ENCODE results near the gene PPP2R3C. TPM values are rescaled to one million over a fixed set of nuclear protein-coding genes. Genes with fewer than 3 reads are reported as not detected.
A peak's percentile ranks its signal among the peaks of the same experiment; 100 is the strongest.
"Not testable (repeated sequence)": the region's sequence is repeated elsewhere in the genome, so short reads cannot be mapped to it uniquely, and the experiment has no call there.

Gene PPP2R3C
- polyA plus RNA-seq, 1 experiment = 11.3 TPM

- no peak for DNase-seq (ENCODE audit: low read depth)
- Histone ChIP-seq H3K4me3 (ENCODE audit: low read depth, low read length) (no peak overlapping the region), H3K27me3 (ENCODE audit: control insufficient read depth, insufficient read depth, low read length) (no peaks in the 10 kb centered on the region), H3K36me3 (ENCODE audit: control insufficient read depth, insufficient read depth, low read length) (peaks cover 12% of the 10 kb centered on the region)
- ChIA-PET CTCF (no interaction called here), POLR2A (no interaction called here)
- TF ChIP-seq, protein P1, sequence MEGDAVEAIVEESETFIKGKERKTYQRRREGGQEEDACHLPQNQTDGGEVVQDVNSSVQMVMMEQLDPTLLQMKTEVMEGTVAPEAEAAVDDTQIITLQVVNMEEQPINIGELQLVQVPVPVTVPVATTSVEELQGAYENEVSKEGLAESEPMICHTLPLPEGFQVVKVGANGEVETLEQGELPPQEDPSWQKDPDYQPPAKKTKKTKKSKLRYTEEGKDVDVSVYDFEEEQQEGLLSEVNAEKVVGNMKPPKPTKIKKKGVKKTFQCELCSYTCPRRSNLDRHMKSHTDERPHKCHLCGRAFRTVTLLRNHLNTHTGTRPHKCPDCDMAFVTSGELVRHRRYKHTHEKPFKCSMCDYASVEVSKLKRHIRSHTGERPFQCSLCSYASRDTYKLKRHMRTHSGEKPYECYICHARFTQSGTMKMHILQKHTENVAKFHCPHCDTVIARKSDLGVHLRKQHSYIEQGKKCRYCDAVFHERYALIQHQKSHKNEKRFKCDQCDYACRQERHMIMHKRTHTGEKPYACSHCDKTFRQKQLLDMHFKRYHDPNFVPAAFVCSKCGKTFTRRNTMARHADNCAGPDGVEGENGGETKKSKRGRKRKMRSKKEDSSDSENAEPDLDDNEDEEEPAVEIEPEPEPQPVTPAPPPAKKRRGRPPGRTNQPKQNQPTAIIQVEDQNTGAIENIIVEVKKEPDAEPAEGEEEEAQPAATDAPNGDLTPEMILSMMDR (IDR thresholded peaks at IDR 0.05; ENCODE audit: insufficient read depth, low read depth, low read length) = no peak
Observed at GRCh38 chr14:35116242-35116641, 5.5 kb downstream of the PPP2R3C start.

DNA sequence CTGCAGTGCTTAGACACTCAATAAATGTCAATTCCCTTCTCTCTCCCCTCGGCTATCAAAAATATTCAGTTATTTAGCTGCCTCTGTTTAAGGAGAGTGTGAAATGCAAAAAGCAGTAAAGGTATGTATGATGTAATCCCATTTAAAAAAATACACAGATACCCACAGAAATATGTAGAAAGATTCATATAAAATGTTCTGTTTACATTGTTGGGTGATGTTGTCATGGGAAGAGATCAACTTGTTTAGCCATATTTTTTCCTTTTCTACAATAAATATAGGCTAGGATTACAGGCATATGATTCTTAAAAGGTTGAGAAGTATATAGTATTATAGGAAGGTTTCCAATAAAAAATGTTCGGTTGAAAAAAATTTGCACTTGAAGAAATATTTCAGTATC is 7.8 kb downstream of the PPP2R3C start:
- DNase-seq (ENCODE audit: low read depth) = peak; percentile 27
- CTCF ChIA-PET = interaction anchor here (0.6 to 1.1 kb wide), 2 partner anchors 15 to 321 kb away, joined by 3 to 4 read pairs; no protein-coding TSS in a partner anchor
- peaks cover 13% of the 10 kb centered on the region for H3K36me3 ChIP-seq (ENCODE audit: control insufficient read depth, insufficient read depth, low read length)
- TF ChIP-seq, protein P1 (IDR thresholded peaks at IDR 0.05; ENCODE audit: insufficient read depth, low read depth, low read length) = no peak
- no peak overlapping the region for H3K4me3 ChIP-seq (ENCODE audit: low read depth, low read length)
- no peaks in the 10 kb centered on the region for H3K27me3 ChIP-seq (ENCODE audit: control insufficient read depth, insufficient read depth, low read length)
- POLR2A ChIA-PET = interaction anchor here (0.6 kb wide), 1 partner anchor 284 kb away, joined by 5 read pairs; no protein-coding TSS in a partner anchor

GRCh38 chr14:35113308-35113950 is 8.4 kb downstream of the PPP2R3C start:
- ChIA-PET CTCF (interaction anchor here (0.6 to 0.8 kb wide), 2 partner anchors 9 to 322 kb away, joined by 3 to 4 read pairs; no protein-coding TSS in a partner anchor), POLR2A (no interaction called here)
- no peak for DNase-seq (ENCODE audit: low read depth)
- TF ChIP-seq, protein P1 (IDR thresholded peaks at IDR 0.05; ENCODE audit: insufficient read depth, low read depth, low read length) = no peak
- Histone ChIP-seq H3K27me3 (ENCODE audit: control insufficient read depth, insufficient read depth, low read length) (no peaks in the 10 kb centered on the region), H3K4me3 (ENCODE audit: low read depth, low read length) (no peak overlapping the region), H3K36me3 (ENCODE audit: control insufficient read depth, insufficient read depth, low read length) (peaks cover 13% of the 10 kb centered on the region)

DNA sequence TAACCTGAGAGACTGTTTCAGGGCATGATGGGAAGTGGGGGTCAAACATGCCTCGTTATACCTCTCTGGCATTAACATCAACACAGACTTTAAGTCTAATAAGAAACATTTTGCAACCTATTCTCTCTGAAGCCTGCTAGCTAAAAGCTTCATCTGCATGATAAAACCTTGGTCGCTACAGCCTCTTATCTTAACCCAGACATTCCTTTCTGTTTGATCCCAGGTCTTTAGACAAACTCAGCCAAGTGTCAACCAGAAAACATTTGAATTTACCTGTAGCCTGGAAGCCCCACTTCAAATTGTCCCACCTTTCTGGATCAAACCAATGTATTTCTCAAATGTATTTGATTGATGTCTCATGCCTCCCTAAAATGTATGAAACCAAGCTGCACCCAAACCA is 9.1 kb downstream of the PPP2R3C start:
- DNase-seq (ENCODE audit: low read depth) = no peak
- peaks cover 13% of the 10 kb centered on the region for H3K36me3 ChIP-seq (ENCODE audit: control insufficient read depth, insufficient read depth, low read length)
- no peaks in the 10 kb centered on the region for H3K27me3 ChIP-seq (ENCODE audit: control insufficient read depth, insufficient read depth, low read length)
- POLR2A ChIA-PET = no interaction called here
- TF ChIP-seq, protein P1 (IDR thresholded peaks at IDR 0.05; ENCODE audit: insufficient read depth, low read depth, low read length) = no peak
- CTCF ChIA-PET = no interaction called here
- no peak overlapping the region for H3K4me3 ChIP-seq (ENCODE audit: low read depth, low read length)

- TF ChIP-seq, protein P1 (IDR thresholded peaks at IDR 0.05; ENCODE audit: insufficient read depth, low read depth, low read length) = no peak
- Histone ChIP-seq H3K27me3 (ENCODE audit: control insufficient read depth, insufficient read depth, low read length) (no peaks in the 10 kb centered on the region), H3K4me3 (ENCODE audit: low read depth, low read length) (no peak overlapping the region), H3K36me3 (ENCODE audit: control insufficient read depth, insufficient read depth, low read length) (peaks cover 6% of the 10 kb centered on the region)
- DNase-seq (ENCODE audit: low read depth) = no peak
- ChIA-PET POLR2A (no interaction called here), CTCF (no interaction called here)
Observed at GRCh38 chr14:35107866-35108265, 13.9 kb downstream of the PPP2R3C start.

DNA sequence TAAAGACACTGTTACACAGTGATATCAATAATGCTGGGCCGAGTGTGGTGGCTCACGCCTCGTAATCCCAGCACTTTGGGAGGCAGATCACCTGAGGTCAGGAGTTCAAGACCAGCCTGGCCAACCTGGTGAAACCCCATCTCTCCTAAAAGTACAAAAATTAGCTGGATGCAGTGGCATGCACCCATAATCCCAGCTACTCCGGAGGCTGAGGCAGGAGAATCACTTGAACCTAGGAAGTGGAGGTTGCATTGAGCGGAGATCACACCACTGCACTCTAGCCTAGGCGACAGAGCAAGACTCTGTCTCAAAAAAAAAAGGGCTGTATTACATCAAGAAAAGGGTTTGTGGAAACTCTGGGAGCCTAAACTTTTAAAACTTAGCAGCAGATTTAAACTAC is 27.1 kb downstream of the PPP2R3C start:
- H3K27me3 ChIP-seq (ENCODE audit: control insufficient read depth, insufficient read depth, low read length); POLR2A ChIA-PET; DNase-seq (ENCODE audit: low read depth); H3K4me3 ChIP-seq (ENCODE audit: low read depth, low read length); H3K36me3 ChIP-seq (ENCODE audit: control insufficient read depth, insufficient read depth, low read length); CTCF ChIA-PET: not testable (repeated sequence)

Data from BJ (cell line).